Measurements from ENCODE around the gene GPLD1. TPM values are rescaled to one million over a fixed set of nuclear protein-coding genes. Genes with fewer than 3 reads are reported as not detected.
A peak's percentile ranks its signal among the peaks of the same experiment; 100 is the strongest.

GPLD1 gene
- total and polyA plus RNA-seq, 9 of the 15 experiments (the other 6 are each of a cell fraction or from before 2014, with no cell fraction given): 0.11 to 1.3 (median 0.82) TPM

DNA sequence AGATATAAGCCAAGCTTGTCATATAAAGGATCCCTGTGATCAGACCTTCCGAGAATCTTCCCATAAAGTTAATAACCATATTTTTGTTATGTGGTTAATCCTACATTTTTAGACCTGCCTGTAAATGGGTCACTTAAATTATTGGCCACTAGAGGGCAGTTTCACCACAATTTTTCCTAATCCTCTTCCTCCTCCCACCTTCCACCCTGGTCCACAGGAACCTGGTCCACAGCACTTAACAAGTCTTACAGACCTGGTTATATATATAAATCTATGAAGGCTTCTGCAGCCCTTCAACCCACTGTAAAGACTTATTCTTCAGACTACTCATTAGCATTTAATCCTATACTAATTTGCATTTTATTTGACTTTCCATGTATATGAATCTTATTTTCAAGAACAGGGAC lies 58.3 kb downstream of the GPLD1 start (continued):
- no peak for TF ChIP-seq HMG20B (CRISPR knock-in tag; IDR thresholded peaks at IDR 0.05)
- TF ChIP-seq ATF1 (CRISPR knock-in tag; IDR thresholded peaks at IDR 0.05): no peak
- TF ChIP-seq ATF1 (tag; IDR thresholded peaks at IDR 0.05): no peak
- no peak for TF ChIP-seq PHF8 (IDR thresholded peaks at IDR 0.05; ENCODE audit: borderline replicate concordance, low read length)
- no peak for TF ChIP-seq NBN (IDR thresholded peaks at IDR 0.05; ENCODE audit: low read depth)
- 0 out of 2 replicates have a peak, but pooled peaks have one; percentile 29 for TF ChIP-seq SMC3 (conservative IDR thresholded peaks at IDR 0.05; ENCODE audit: insufficient read depth, low read depth, low read length)
- no peak for TF ChIP-seq TCF7L2 (IDR thresholded peaks at IDR 0.05; ENCODE audit: low read depth, low read length)
- no peak for TF ChIP-seq MCM7 (IDR thresholded peaks at IDR 0.05)
- no peak for TF ChIP-seq ZKSCAN1 (IDR thresholded peaks at IDR 0.05; ENCODE audit: low read depth, low read length)
- no peak for TF ChIP-seq CHD4 (IDR thresholded peaks at IDR 0.05; ENCODE audit: insufficient read depth, insufficient replicate concordance, low read depth, low read length, poor library complexity, severe bottlenecking)
- TF ChIP-seq, protein P1, sequence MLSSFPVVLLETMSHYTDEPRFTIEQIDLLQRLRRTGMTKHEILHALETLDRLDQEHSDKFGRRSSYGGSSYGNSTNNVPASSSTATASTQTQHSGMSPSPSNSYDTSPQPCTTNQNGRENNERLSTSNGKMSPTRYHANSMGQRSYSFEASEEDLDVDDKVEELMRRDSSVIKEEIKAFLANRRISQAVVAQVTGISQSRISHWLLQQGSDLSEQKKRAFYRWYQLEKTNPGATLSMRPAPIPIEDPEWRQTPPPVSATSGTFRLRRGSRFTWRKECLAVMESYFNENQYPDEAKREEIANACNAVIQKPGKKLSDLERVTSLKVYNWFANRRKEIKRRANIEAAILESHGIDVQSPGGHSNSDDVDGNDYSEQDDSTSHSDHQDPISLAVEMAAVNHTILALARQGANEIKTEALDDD (IDR thresholded peaks at IDR 0.05): 0 out of 2 replicates have a peak, but pooled peaks have one; percentile 22
- no peak for TF ChIP-seq XRCC5 (IDR thresholded peaks at IDR 0.05; ENCODE audit: low read depth, low read length)
- no peak for TF ChIP-seq EWSR1 (IDR thresholded peaks at IDR 0.05; ENCODE audit: borderline replicate concordance, low read depth, partially characterized antibody)
- TF ChIP-seq, protein P2, sequence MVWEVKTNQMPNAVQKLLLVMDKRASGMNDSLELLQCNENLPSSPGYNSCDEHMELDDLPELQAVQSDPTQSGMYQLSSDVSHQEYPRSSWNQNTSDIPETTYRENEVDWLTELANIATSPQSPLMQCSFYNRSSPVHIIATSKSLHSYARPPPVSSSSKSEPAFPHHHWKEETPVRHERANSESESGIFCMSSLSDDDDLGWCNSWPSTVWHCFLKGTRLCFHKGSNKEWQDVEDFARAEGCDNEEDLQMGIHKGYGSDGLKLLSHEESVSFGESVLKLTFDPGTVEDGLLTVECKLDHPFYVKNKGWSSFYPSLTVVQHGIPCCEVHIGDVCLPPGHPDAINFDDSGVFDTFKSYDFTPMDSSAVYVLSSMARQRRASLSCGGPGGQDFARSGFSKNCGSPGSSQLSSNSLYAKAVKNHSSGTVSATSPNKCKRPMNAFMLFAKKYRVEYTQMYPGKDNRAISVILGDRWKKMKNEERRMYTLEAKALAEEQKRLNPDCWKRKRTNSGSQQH (CRISPR knock-in tag; IDR thresholded peaks at IDR 0.05): no peak
- no peak for TF ChIP-seq KLF6 (CRISPR knock-in tag; IDR thresholded peaks at IDR 0.05; ENCODE audit: borderline replicate concordance)
- no peak for TF ChIP-seq ADNP (tag; IDR thresholded peaks at IDR 0.05)
- TF ChIP-seq DMBX1 (CRISPR knock-in tag; IDR thresholded peaks at IDR 0.05; ENCODE audit: borderline replicate concordance): no peak
- TF ChIP-seq, protein P3, sequence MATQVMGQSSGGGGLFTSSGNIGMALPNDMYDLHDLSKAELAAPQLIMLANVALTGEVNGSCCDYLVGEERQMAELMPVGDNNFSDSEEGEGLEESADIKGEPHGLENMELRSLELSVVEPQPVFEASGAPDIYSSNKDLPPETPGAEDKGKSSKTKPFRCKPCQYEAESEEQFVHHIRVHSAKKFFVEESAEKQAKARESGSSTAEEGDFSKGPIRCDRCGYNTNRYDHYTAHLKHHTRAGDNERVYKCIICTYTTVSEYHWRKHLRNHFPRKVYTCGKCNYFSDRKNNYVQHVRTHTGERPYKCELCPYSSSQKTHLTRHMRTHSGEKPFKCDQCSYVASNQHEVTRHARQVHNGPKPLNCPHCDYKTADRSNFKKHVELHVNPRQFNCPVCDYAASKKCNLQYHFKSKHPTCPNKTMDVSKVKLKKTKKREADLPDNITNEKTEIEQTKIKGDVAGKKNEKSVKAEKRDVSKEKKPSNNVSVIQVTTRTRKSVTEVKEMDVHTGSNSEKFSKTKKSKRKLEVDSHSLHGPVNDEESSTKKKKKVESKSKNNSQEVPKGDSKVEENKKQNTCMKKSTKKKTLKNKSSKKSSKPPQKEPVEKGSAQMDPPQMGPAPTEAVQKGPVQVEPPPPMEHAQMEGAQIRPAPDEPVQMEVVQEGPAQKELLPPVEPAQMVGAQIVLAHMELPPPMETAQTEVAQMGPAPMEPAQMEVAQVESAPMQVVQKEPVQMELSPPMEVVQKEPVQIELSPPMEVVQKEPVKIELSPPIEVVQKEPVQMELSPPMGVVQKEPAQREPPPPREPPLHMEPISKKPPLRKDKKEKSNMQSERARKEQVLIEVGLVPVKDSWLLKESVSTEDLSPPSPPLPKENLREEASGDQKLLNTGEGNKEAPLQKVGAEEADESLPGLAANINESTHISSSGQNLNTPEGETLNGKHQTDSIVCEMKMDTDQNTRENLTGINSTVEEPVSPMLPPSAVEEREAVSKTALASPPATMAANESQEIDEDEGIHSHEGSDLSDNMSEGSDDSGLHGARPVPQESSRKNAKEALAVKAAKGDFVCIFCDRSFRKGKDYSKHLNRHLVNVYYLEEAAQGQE (IDR thresholded peaks at IDR 0.05; ENCODE audit: borderline replicate concordance): peak; percentile 40; the same call in 1 of the 2 replicates
- TF ChIP-seq, protein P3 (CRISPR knock-in tag; IDR thresholded peaks at IDR 0.05; ENCODE audit: low read depth): no peak
